SK-N-SH (cell line): ENCODE measurements around the gene SMLR1. TPM values are rescaled to one million over a fixed set of nuclear protein-coding genes. Genes with fewer than 3 reads are reported as not detected.
A peak's percentile ranks its signal among the peaks of the same experiment; 100 is the strongest.

Experiments used
- CTCF ChIA-PET: fragments of 300-600, 350-600 bp; formaldehyde crosslinking; extraction: SDS; loops from one replicate; lab custom pipeline; 2021; lab: Yijun Ruan, JAX
- POLR2A ChIA-PET: fragments of 350-600 bp; sonication (Branson Sonifier 250); formaldehyde crosslinking; extraction: SDS; loops from one replicate; lab custom pipeline; 2020; ENCODE audit warnings: antibody characterized with exemption, inconsistent platforms; lab: Yijun Ruan, JAX
- DNase-seq: peaks from one replicate; pipeline ENCODE4 v3.0.0; 2012
- H2AFZ ChIP-seq: fragments of 200-600 bp; sonication (generic); 2 replicates; pipeline ENCODE4 v1.8.1; 2016; ENCODE audit warnings: antibody characterized with exemption, mild to moderate bottlenecking, low read depth
- H3F3A ChIP-seq: fragments of 200-600 bp; sonication (generic); replicated peaks from 2 replicates; pipeline ENCODE3; 2016; ENCODE audit warnings: antibody characterized with exemption, mild to moderate bottlenecking; ENCODE audit not compliant: insufficient read depth
- H3K27ac ChIP-seq, 2 experiments: fragments of 200-500 bp in 1 of 2; fragments of 200-600 bp in 1 of 2; sonication (Bioruptor generic) in 1 of 2; sonication (generic), shearing (Covaris generic) in 1 of 2; 2 replicates each; pipeline versions ENCODE4 v1.5.1 to v1.6.1; 2014 to 2016; ENCODE audit warnings: low read depth in 2 of 2, inconsistent platforms in 1 of 2, low read length in 1 of 2, mild to moderate bottlenecking in 1 of 2, mixed read lengths in 1 of 2
- H3K27me3 ChIP-seq: fragments of 200-600 bp; sonication (generic), shearing (Covaris generic); 2 replicates; pipeline ENCODE4 v1.6.1; 2016; ENCODE audit warnings: mixed run types; ENCODE audit not compliant: insufficient read depth
- H3K36me3 ChIP-seq, 2 experiments: fragments of 200-500 bp in 1 of 2; fragments of 200-600 bp in 1 of 2; sonication (Bioruptor generic) in 1 of 2; sonication (generic) in 1 of 2; replicated peaks in 1 of 2; 2 replicates each; pipeline versions ENCODE3 to v1.5.1; 2014 to 2016; ENCODE audit warnings: low read length in 1 of 2, mild to moderate bottlenecking in 1 of 2; ENCODE audit not compliant: insufficient read depth in 2 of 2, control insufficient read depth in 1 of 2
- H3K4me1 ChIP-seq, 2 experiments: fragments of 200-500 bp in 1 of 2; fragments of 200-600 bp in 1 of 2; sonication (Bioruptor generic) in 1 of 2; sonication (generic), shearing (Covaris generic) in 1 of 2; 2 replicates each; pipeline versions ENCODE4 v1.5.1 to v1.6.1; 2014 to 2016; ENCODE audit warnings: low read depth in 1 of 2, low read length in 1 of 2, mixed run types in 1 of 2; ENCODE audit not compliant: insufficient read depth in 2 of 2, control insufficient read depth in 1 of 2
- H3K4me2 ChIP-seq: fragments of 200-600 bp; sonication (generic), shearing (Covaris generic); 2 replicates; pipeline ENCODE4 v1.6.1; 2017; ENCODE audit warnings: mixed run types
- H3K4me3 ChIP-seq, 2 experiments: fragments of 200-500 bp in 1 of 2; fragments of 200-600 bp in 1 of 2; sonication (Bioruptor generic) in 1 of 2; sonication (generic), shearing (Covaris generic) in 1 of 2; 2 replicates each; pipeline versions ENCODE4 v1.5.1 to v1.8.1; 2014 to 2016; ENCODE audit warnings: low read depth in 2 of 2, inconsistent platforms in 1 of 2, low read length in 1 of 2, mild to moderate bottlenecking in 1 of 2, mixed read lengths in 1 of 2, moderate library complexity in 1 of 2
- H3K79me2 ChIP-seq: fragments of 200-600 bp; sonication (generic); 2 replicates; pipeline ENCODE4 v1.8.1; 2017; ENCODE audit warnings: mild to moderate bottlenecking; ENCODE audit not compliant: insufficient read depth
- H3K9ac ChIP-seq: fragments of 200-600 bp; sonication (generic); 2 replicates; pipeline ENCODE4 v1.6.1; 2017; ENCODE audit warnings: mixed run types
- H3K9me2 ChIP-seq: fragments of 200-600 bp; sonication (generic); 2 replicates; pipeline ENCODE4 v1.6.1; 2017; ENCODE audit warnings: mixed run types
- H3K9me3 ChIP-seq: fragments of 200-600 bp; sonication (generic); 2 replicates; pipeline ENCODE4 v1.6.1; 2017; ENCODE audit warnings: mixed run types, mild to moderate bottlenecking, moderate library complexity
- H4K20me1 ChIP-seq: fragments of 200-600 bp; sonication (generic); 2 replicates; pipeline ENCODE4 v1.6.1; 2017; ENCODE audit warnings: mild to moderate bottlenecking, mixed run types; ENCODE audit not compliant: insufficient read depth
- CHD2 ChIP-seq: fragments of 150-350 bp; IDR thresholded peaks from 2 replicates; pipeline ENCODE4 v1.6.1; 2018; ENCODE audit warnings: low read length; ENCODE audit not compliant: partially characterized antibody
- CTCF ChIP-seq: fragments of 200-600 bp; sonication (generic); IDR thresholded peaks from 2 replicates; pipeline ENCODE4 v1.6.1; 2017; ENCODE audit warnings: antibody characterized with exemption, mild to moderate bottlenecking, moderate library complexity
- FOSL2 ChIP-seq: IDR thresholded peaks from 2 replicates; pipeline ENCODE4 v1.4.0; 2012; ENCODE audit warnings: low read depth, mild to moderate bottlenecking, moderate library complexity, borderline replicate concordance
- FOXJ3 ChIP-seq: sonication (generic); formaldehyde crosslinking; IDR thresholded peaks from 2 replicates; pipeline ENCODE4 v1.5.1; 2020; ENCODE audit warnings: mild to moderate bottlenecking, missing genetic modification reagents
- GABPA ChIP-seq: IDR thresholded peaks from 2 replicates; pipeline ENCODE4 v1.4.0; 2012; ENCODE audit warnings: low read depth, mild to moderate bottlenecking
- GATA2 ChIP-seq: sonication (generic); formaldehyde crosslinking; IDR thresholded peaks from 2 replicates; pipeline ENCODE4 v1.5.0; 2020; ENCODE audit warnings: mild to moderate bottlenecking, missing genetic modification reagents
- IRF3 ChIP-seq: fragments of 150-350 bp; IDR thresholded peaks from 2 replicates; pipeline ENCODE4 v1.6.1; 2016; ENCODE audit warnings: mild to moderate bottlenecking, low read depth, low read length
- MEF2A ChIP-seq: IDR thresholded peaks from 2 replicates; pipeline ENCODE4 v1.4.0; 2012; ENCODE audit warnings: low read depth, borderline replicate concordance
- NFIC ChIP-seq: IDR thresholded peaks from 2 replicates; pipeline ENCODE4 v1.4.0; 2012; ENCODE audit warnings: borderline replicate concordance
- PBX3 ChIP-seq: IDR thresholded peaks from 2 replicates; pipeline ENCODE4; 2012
- RAD21 ChIP-seq: IDR thresholded peaks from 2 replicates; pipeline ENCODE4 v1.6.1; 2012; ENCODE audit warnings: mild to moderate bottlenecking, low read length
- REST ChIP-seq: IDR thresholded peaks from 2 replicates; pipeline ENCODE4 v1.6.1; 2012; ENCODE audit warnings: mild to moderate bottlenecking, low read depth, low read length, moderate library complexity
- SIN3A ChIP-seq: IDR thresholded peaks from 2 replicates; pipeline ENCODE4 v1.6.1; 2012; ENCODE audit warnings: low read depth, mild to moderate bottlenecking, low read length, moderate library complexity, borderline replicate concordance
- SMC3 ChIP-seq: IDR thresholded peaks from 2 replicates; pipeline ENCODE4 v1.6.1; 2012; ENCODE audit warnings: low read depth, low read length, improper control_type of control experiment
- TCF12 ChIP-seq: IDR thresholded peaks from 2 replicates; pipeline ENCODE4 v1.4.0; 2012
- TEAD4 ChIP-seq: IDR thresholded peaks from 2 replicates; pipeline ENCODE4 v1.4.0; 2012; ENCODE audit warnings: mild to moderate bottlenecking, borderline replicate concordance; ENCODE audit not compliant: insufficient read depth
- USF1 ChIP-seq: IDR thresholded peaks from 2 replicates; pipeline ENCODE4 v1.4.0; 2012; ENCODE audit warnings: low read depth, borderline replicate concordance
- USF2 ChIP-seq: fragments of 150-350 bp; IDR thresholded peaks from 2 replicates; pipeline ENCODE4 v1.6.1; 2017; ENCODE audit warnings: antibody characterized with exemption, low read length, low read depth, borderline replicate concordance
- ZBTB33 ChIP-seq: IDR thresholded peaks from 2 replicates; pipeline ENCODE4 v1.4.0; 2012; ENCODE audit warnings: low read depth, borderline replicate concordance
- whole genome bisulfite sequencing: methylation state at CpG from one replicate; pipeline ENCODE4 v1.1.6; 2017; ENCODE audit warnings: low lambda C conversion rate; 5-methylcytosine and 5-hydroxymethylcytosine counted together
- polyA plus RNA-seq, 3 experiments: library from polyadenylated mRNA; depleted of rRNA; stranded (reverse); fragments of >200 nt; gene quantifications; 2 replicates each; pipeline ENCODE4 v1.2.3, GENCODE V29; 2012

The SMLR1 gene
- polyA plus RNA-seq, 1 of the 3 experiments (the other 2 are of a cell fraction) = 0.03 TPM

- Histone ChIP-seq H3K79me2 (no peaks in the 10 kb centered on the region), H3K4me2 (no peak overlapping the region), H3K9me3 (no peaks in the 10 kb centered on the region), H2AFZ (no peak overlapping the region), H3K27me3 (no peaks in the 10 kb centered on the region; the same call in 1 of the 2 replicates), H4K20me1 (no peaks in the 10 kb centered on the region), H3K27ac (no peak overlapping the region), H3K9me2 (no peaks in the 10 kb centered on the region), H3K36me3 (no peaks in the 10 kb centered on the region), H3K4me3 (peak overlapping the region in 1 of 2 experiments; percentile 24; a peak in 1 of 4 replicates), H3K4me1 (no peaks in the 10 kb centered on the region), H3K9ac (no peak overlapping the region), H3F3A (no peaks in the 10 kb centered on the region)
- 45% methylated on average over 7 of the region's 8 CpGs for WGBS
- DNase-seq = peak; percentile 15
- ChIA-PET CTCF (interaction anchor here (0.9 to 3.4 kb wide), 23 partner anchors 8 to 1373 kb away, joined by 3 to 19 read pairs (median 4); no protein-coding TSS in a partner anchor), POLR2A (no interaction called here)
- TF ChIP-seq GATA2 (CRISPR knock-in tag) = no peak
- no peak for TF ChIP-seq TEAD4
- TF ChIP-seq TCF12 = no peak
- TF ChIP-seq ZBTB33 = no peak
- peak; percentile 65 for TF ChIP-seq SMC3
- TF ChIP-seq USF2 = no peak
- TF ChIP-seq SIN3A = no peak
- no peak for TF ChIP-seq CHD2
- no peak for TF ChIP-seq IRF3
- TF ChIP-seq PBX3 = no peak
- TF ChIP-seq REST = no peak
- TF ChIP-seq GABPA = no peak
- TF ChIP-seq FOXJ3 = no peak
- TF ChIP-seq FOSL2 = no peak
- peak; percentile 97 for TF ChIP-seq CTCF
- no peak for TF ChIP-seq MEF2A
- no peak for TF ChIP-seq NFIC
- no peak for TF ChIP-seq USF1
- TF ChIP-seq RAD21 = peak; percentile 62
Observed at GRCh38 chr6:130872250-130873095, 45.3 kb downstream of the SMLR1 start.
